SK-N-SH (cell line): ENCODE results near the gene ITK. TPM values are rescaled to one million over a fixed set of nuclear protein-coding genes. Genes with fewer than 3 reads are reported as not detected.

ENCODE experiments used
- CTCF ChIA-PET: fragments of 300-600, 350-600 bp; formaldehyde crosslinking; extraction: SDS; loops from one replicate; lab custom pipeline; 2021; lab: Yijun Ruan, JAX
- POLR2A ChIA-PET: fragments of 350-600 bp; sonication (Branson Sonifier 250); formaldehyde crosslinking; extraction: SDS; loops from one replicate; lab custom pipeline; 2020; ENCODE audit warnings: antibody characterized with exemption, inconsistent platforms; lab: Yijun Ruan, JAX
- DNase-seq: peaks from one replicate; pipeline ENCODE4 v3.0.0; 2012
- H2AFZ ChIP-seq: fragments of 200-600 bp; sonication (generic); 2 replicates; pipeline ENCODE4 v1.8.1; 2016; ENCODE audit warnings: antibody characterized with exemption, mild to moderate bottlenecking, low read depth
- H3F3A ChIP-seq: fragments of 200-600 bp; sonication (generic); replicated peaks from 2 replicates; pipeline ENCODE3; 2016; ENCODE audit warnings: antibody characterized with exemption, mild to moderate bottlenecking; ENCODE audit not compliant: insufficient read depth
- H3K27ac ChIP-seq, 2 experiments: fragments of 200-500 bp in 1 of 2; fragments of 200-600 bp in 1 of 2; sonication (Bioruptor generic) in 1 of 2; sonication (generic), shearing (Covaris generic) in 1 of 2; 2 replicates each; pipeline versions ENCODE4 v1.5.1 to v1.6.1; 2014 to 2016; ENCODE audit warnings: low read depth in 2 of 2, inconsistent platforms in 1 of 2, low read length in 1 of 2, mild to moderate bottlenecking in 1 of 2, mixed read lengths in 1 of 2
- H3K27me3 ChIP-seq: fragments of 200-600 bp; sonication (generic), shearing (Covaris generic); 2 replicates; pipeline ENCODE4 v1.6.1; 2016; ENCODE audit warnings: mixed run types; ENCODE audit not compliant: insufficient read depth
- H3K36me3 ChIP-seq, 2 experiments: fragments of 200-500 bp in 1 of 2; fragments of 200-600 bp in 1 of 2; sonication (Bioruptor generic) in 1 of 2; sonication (generic) in 1 of 2; replicated peaks in 1 of 2; 2 replicates each; pipeline versions ENCODE3 to v1.5.1; 2014 to 2016; ENCODE audit warnings: low read length in 1 of 2, mild to moderate bottlenecking in 1 of 2; ENCODE audit not compliant: insufficient read depth in 2 of 2, control insufficient read depth in 1 of 2
- H3K4me1 ChIP-seq, 2 experiments: fragments of 200-500 bp in 1 of 2; fragments of 200-600 bp in 1 of 2; sonication (Bioruptor generic) in 1 of 2; sonication (generic), shearing (Covaris generic) in 1 of 2; 2 replicates each; pipeline versions ENCODE4 v1.5.1 to v1.6.1; 2014 to 2016; ENCODE audit warnings: low read depth in 1 of 2, low read length in 1 of 2, mixed run types in 1 of 2; ENCODE audit not compliant: insufficient read depth in 2 of 2, control insufficient read depth in 1 of 2
- H3K4me2 ChIP-seq: fragments of 200-600 bp; sonication (generic), shearing (Covaris generic); 2 replicates; pipeline ENCODE4 v1.6.1; 2017; ENCODE audit warnings: mixed run types
- H3K4me3 ChIP-seq, 2 experiments: fragments of 200-500 bp in 1 of 2; fragments of 200-600 bp in 1 of 2; sonication (Bioruptor generic) in 1 of 2; sonication (generic), shearing (Covaris generic) in 1 of 2; 2 replicates each; pipeline versions ENCODE4 v1.5.1 to v1.8.1; 2014 to 2016; ENCODE audit warnings: low read depth in 2 of 2, inconsistent platforms in 1 of 2, low read length in 1 of 2, mild to moderate bottlenecking in 1 of 2, mixed read lengths in 1 of 2, moderate library complexity in 1 of 2
- H3K79me2 ChIP-seq: fragments of 200-600 bp; sonication (generic); 2 replicates; pipeline ENCODE4 v1.8.1; 2017; ENCODE audit warnings: mild to moderate bottlenecking; ENCODE audit not compliant: insufficient read depth
- H3K9ac ChIP-seq: fragments of 200-600 bp; sonication (generic); 2 replicates; pipeline ENCODE4 v1.6.1; 2017; ENCODE audit warnings: mixed run types
- H3K9me2 ChIP-seq: fragments of 200-600 bp; sonication (generic); 2 replicates; pipeline ENCODE4 v1.6.1; 2017; ENCODE audit warnings: mixed run types
- H3K9me3 ChIP-seq: fragments of 200-600 bp; sonication (generic); 2 replicates; pipeline ENCODE4 v1.6.1; 2017; ENCODE audit warnings: mixed run types, mild to moderate bottlenecking, moderate library complexity
- H4K20me1 ChIP-seq: fragments of 200-600 bp; sonication (generic); 2 replicates; pipeline ENCODE4 v1.6.1; 2017; ENCODE audit warnings: mild to moderate bottlenecking, mixed run types; ENCODE audit not compliant: insufficient read depth
- CTCF ChIP-seq: fragments of 200-600 bp; sonication (generic); IDR thresholded peaks from 2 replicates; pipeline ENCODE4 v1.6.1; 2017; ENCODE audit warnings: antibody characterized with exemption, mild to moderate bottlenecking, moderate library complexity
- EZH2phosphoT487 ChIP-seq: fragments of 200-600 bp; sonication (generic); IDR thresholded peaks from 2 replicates; pipeline ENCODE4 v1.6.1; 2017; ENCODE audit warnings: low read depth, mixed run types, mild to moderate bottlenecking, antibody characterized with exemption, moderate library complexity, borderline replicate concordance
- FOXM1 ChIP-seq: IDR thresholded peaks from 2 replicates; pipeline ENCODE4 v1.4.0; 2012; ENCODE audit warnings: low read depth, mild to moderate bottlenecking
- JUND ChIP-seq: IDR thresholded peaks from 2 replicates; pipeline ENCODE4 v1.4.0; 2012
- MEF2A ChIP-seq: IDR thresholded peaks from 2 replicates; pipeline ENCODE4 v1.4.0; 2012; ENCODE audit warnings: low read depth, borderline replicate concordance
- RAD21 ChIP-seq: IDR thresholded peaks from 2 replicates; pipeline ENCODE4 v1.6.1; 2012; ENCODE audit warnings: mild to moderate bottlenecking, low read length
- REST ChIP-seq: IDR thresholded peaks from 2 replicates; pipeline ENCODE4 v1.6.1; 2012; ENCODE audit warnings: mild to moderate bottlenecking, low read depth, low read length, moderate library complexity
- RFX5 ChIP-seq: IDR thresholded peaks from 2 replicates; pipeline ENCODE4 v1.6.1; 2012; ENCODE audit warnings: mild to moderate bottlenecking, improper control_type of control experiment, low read length
- SIN3A ChIP-seq: IDR thresholded peaks from 2 replicates; pipeline ENCODE4 v1.6.1; 2012; ENCODE audit warnings: low read depth, mild to moderate bottlenecking, low read length, moderate library complexity, borderline replicate concordance
- SMC3 ChIP-seq: IDR thresholded peaks from 2 replicates; pipeline ENCODE4 v1.6.1; 2012; ENCODE audit warnings: low read depth, low read length, improper control_type of control experiment
- TCF12 ChIP-seq: IDR thresholded peaks from 2 replicates; pipeline ENCODE4 v1.4.0; 2012
- YY1 ChIP-seq: IDR thresholded peaks from 2 replicates; pipeline ENCODE4 v1.4.0; 2012; ENCODE audit warnings: low read depth, mild to moderate bottlenecking
- WGBS: methylation state at CpG from one replicate; pipeline ENCODE4 v1.1.6; 2017; ENCODE audit warnings: low lambda C conversion rate; 5-methylcytosine and 5-hydroxymethylcytosine counted together
- polyA plus RNA-seq, 3 experiments: library from polyadenylated mRNA; depleted of rRNA; stranded (reverse); fragments of >200 nt; gene quantifications; 2 replicates each; pipeline ENCODE4 v1.2.3, GENCODE V29; 2012

ITK gene
- polyA plus RNA-seq, 1 of the 3 experiments (the other 2 are of a cell fraction): not detected

- DNase-seq: peak; percentile 86
- H3K4me1 ChIP-seq: peaks cover 0 to 9% of the 10 kb centered on the region in 2 experiments; a peak in 2 of 4 replicates
- H3K27ac ChIP-seq: no peak overlapping the region
- no peaks in the 10 kb centered on the region for H4K20me1 ChIP-seq
- H3K36me3 ChIP-seq: no peaks in the 10 kb centered on the region
- H2AFZ ChIP-seq: no peak overlapping the region
- no peak overlapping the region for H3K9ac ChIP-seq
- H3K4me2 ChIP-seq: no peak overlapping the region
- no peaks in the 10 kb centered on the region for H3K27me3 ChIP-seq
- TF ChIP-seq REST (no peak), SIN3A (no peak), RAD21 (peak; percentile 95), FOXM1 (no peak), SMC3 (peak; percentile 68; the same call in 1 of the 2 replicates), CTCF (peak; percentile 92), YY1 (no peak), EZH2phosphoT487 (no peak), RFX5 (no peak), JUND (no peak)
- ChIA-PET CTCF (interaction anchor here (0.6 to 3.4 kb wide), 49 partner anchors 9 to 490 kb away, joined by 3 to 63 read pairs (median 5); partner anchors contain the start of genes CYFIP2, LSM11, MED7 and NIPAL4), POLR2A (no interaction called here)
- no peaks in the 10 kb centered on the region for H3K9me3 ChIP-seq
- WGBS: 4% methylated on average over 2 of the region's 2 CpGs
- no peaks in the 10 kb centered on the region for H3K9me2 ChIP-seq
- no peak overlapping the region; a peak in 1 of 4 replicates for H3K4me3 ChIP-seq
- H3K79me2 ChIP-seq: no peaks in the 10 kb centered on the region
- no peaks in the 10 kb centered on the region for H3F3A ChIP-seq
Observed at GRCh38 chr5:157253547-157253946, 72.9 kb downstream of the ITK start.

- CTCF ChIA-PET: interaction anchor here (0.9 to 1.2 kb wide), 3 partner anchors 27 to 70 kb away, joined by 3 to 4 read pairs (median 3); no protein-coding TSS in a partner anchor
- H3F3A ChIP-seq: no peaks in the 10 kb centered on the region
- no peak overlapping the region for H2AFZ ChIP-seq
- 74% methylated on average over 6 of the region's 6 CpGs for WGBS
- no peaks in the 10 kb centered on the region for H3K79me2 ChIP-seq
- no peaks in the 10 kb centered on the region for H3K36me3 ChIP-seq
- no peak overlapping the region for H3K4me3 ChIP-seq
- H3K27ac ChIP-seq: no peak overlapping the region
- H3K9ac ChIP-seq: no peak overlapping the region
- H4K20me1 ChIP-seq: no peaks in the 10 kb centered on the region
- H3K9me2 ChIP-seq: no peaks in the 10 kb centered on the region
- H3K27me3 ChIP-seq: peaks cover 6% of the 10 kb centered on the region
- TF ChIP-seq TCF12 (no peak), MEF2A (no peak)
- TF ChIP-seq, all 33 proteins: peak for 0
- Histone ChIP-seq H3K4me2 (no peak overlapping the region), H3K9me3 (no peaks in the 10 kb centered on the region), H3K4me1 (peaks cover 0 to 2% of the 10 kb centered on the region in 2 experiments; a peak in 1 of 4 replicates)
- DNase-seq: no peak
- POLR2A ChIA-PET: no interaction called here
Observed at GRCh38 chr5:157258450-157258849, 77.8 kb downstream of the ITK start.
